ENCODE results near the gene SRRM5.

- no peak for TF ChIP-seq ZNF384 (IDR thresholded peaks at IDR 0.05)
- TF ChIP-seq SUZ12 (IDR thresholded peaks at IDR 0.05), result no peak
- no peak for TF ChIP-seq FOXM1 (IDR thresholded peaks at IDR 0.05; ENCODE audit: borderline replicate concordance)
- TF ChIP-seq ELF4 (IDR thresholded peaks at IDR 0.05), result no peak
- no peak for TF ChIP-seq TARDBP (IDR thresholded peaks at IDR 0.05)
Observed at GRCh38 chr19:43611788-43612187, at the start of gene SRRM5.
